GM13977 (cell line): ENCODE data around the gene AGBL4.

ENCODE experiments used
- DNase-seq: peaks from one replicate; pipeline ENCODE4 v3.0.0; 2012; ENCODE audit warnings: low spot score
- in situ Hi-C: fragments of 300-500 bp; cut with MboI; formaldehyde crosslinking; loops from one replicate; pipeline ENCODE4 v1.12.0; 2022; ENCODE audit warnings: low sequenced_read_pairs, low pct_unique_long_range_greater_than_20kb, mixed read lengths, inconsistent platforms; ENCODE audit not compliant: unreplicated experiment
- TF ChIP-seq, protein P1 (sequence below): IDR thresholded peaks from 2 replicates; pipeline ENCODE4 v1.5.1; 2012; ENCODE audit warnings: mild to moderate bottlenecking, control low read depth; ENCODE audit not compliant: insufficient read depth; ENCODE audit errors: extremely low read depth, missing control alignments

Gene AGBL4

DNA sequence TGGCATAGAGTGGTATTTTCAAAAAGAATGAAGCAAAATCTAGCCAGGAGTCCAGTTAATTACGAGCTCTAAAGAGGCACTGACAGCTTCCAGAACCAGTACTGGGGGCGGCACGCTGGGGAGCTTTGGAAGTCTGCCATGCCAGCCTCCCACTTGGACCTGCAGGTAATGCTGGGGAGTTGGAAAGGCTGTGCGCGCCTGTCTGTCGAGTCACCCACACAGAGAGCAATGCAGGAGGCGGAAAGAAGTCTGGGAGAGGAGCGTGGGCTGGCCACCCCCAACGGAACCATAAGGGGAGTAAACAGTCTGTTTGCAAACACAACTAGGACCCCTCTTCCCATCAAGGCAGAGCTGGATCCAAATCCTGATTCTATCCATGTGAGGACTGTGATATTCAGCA is 1331.5 kb downstream of the AGBL4 start:
- TF ChIP-seq, protein P1, sequence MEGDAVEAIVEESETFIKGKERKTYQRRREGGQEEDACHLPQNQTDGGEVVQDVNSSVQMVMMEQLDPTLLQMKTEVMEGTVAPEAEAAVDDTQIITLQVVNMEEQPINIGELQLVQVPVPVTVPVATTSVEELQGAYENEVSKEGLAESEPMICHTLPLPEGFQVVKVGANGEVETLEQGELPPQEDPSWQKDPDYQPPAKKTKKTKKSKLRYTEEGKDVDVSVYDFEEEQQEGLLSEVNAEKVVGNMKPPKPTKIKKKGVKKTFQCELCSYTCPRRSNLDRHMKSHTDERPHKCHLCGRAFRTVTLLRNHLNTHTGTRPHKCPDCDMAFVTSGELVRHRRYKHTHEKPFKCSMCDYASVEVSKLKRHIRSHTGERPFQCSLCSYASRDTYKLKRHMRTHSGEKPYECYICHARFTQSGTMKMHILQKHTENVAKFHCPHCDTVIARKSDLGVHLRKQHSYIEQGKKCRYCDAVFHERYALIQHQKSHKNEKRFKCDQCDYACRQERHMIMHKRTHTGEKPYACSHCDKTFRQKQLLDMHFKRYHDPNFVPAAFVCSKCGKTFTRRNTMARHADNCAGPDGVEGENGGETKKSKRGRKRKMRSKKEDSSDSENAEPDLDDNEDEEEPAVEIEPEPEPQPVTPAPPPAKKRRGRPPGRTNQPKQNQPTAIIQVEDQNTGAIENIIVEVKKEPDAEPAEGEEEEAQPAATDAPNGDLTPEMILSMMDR: no peak
- DNase-seq: no peak
- in situ Hi-C loops: no loop called here

GRCh38 chr1:48691429-48692001 is 1332.2 kb downstream of the AGBL4 start:
- in situ Hi-C loops: no loop called here
- TF ChIP-seq, protein P1: no peak
- DNase-seq: peak; percentile 36

GRCh38 chr1:48688102-48688760 is 1335.5 kb downstream of the AGBL4 start:
- TF ChIP-seq, protein P1: peak; percentile 31
- in situ Hi-C loops: no loop called here
- DNase-seq: peak; percentile 49

GRCh38 chr1:48687282-48688045 is 1336.3 kb downstream of the AGBL4 start:
- in situ Hi-C loops: no loop called here
- no peak for DNase-seq
- TF ChIP-seq, protein P1: no peak

DNA sequence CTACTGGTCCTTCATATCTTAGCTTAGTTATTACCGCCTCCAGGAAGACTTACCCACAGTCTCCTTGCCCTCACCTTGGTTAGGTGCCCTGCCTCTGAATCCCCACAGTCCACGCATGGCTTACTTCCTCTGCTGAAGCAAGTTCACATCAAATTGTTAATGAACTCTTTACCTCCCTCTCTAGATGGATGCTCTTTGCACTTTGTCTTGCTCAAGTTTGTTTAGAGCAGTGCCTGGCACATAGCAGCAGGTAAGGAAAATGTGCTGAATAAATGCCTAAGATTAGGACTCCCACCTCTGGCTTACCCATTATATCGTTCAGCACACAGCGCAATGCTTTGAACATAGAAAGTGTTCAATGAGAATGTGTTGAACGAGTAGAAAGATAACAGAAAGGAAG is 1337.6 kb downstream of the AGBL4 start:
- in situ Hi-C loops: no loop called here
- DNase-seq: no peak

DNA sequence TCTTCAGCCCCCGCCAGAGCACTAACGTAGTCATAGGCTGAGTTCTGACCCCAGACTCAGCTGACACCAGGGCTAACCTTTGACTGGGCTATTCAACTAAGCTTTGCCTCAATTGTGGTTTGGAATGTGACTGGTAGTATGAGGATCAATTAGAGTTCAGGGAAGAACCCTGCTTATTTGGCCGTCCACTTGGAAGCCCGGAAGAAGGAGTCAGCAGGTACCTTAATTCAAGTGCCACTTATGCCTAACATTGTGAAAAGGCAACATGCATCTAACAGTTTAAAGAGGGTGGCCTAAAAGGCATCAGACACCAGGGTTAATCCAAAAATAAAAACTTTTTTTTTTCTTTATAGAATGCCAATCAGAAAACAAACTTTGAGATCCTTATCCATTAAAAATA is 1339.4 kb downstream of the AGBL4 start:
- in situ Hi-C loops: no loop called here
- DNase-seq: no peak
- TF ChIP-seq, protein P1: no peak

More for the DNA sequence above, 1337.6 kb downstream of the AGBL4 start:
- TF ChIP-seq, protein P1: no peak
